ENCODE measurements around the gene SGMS1.

SGMS1 gene

GRCh38 chr10:50601974-50602373 is 21.8 kb downstream of the SGMS1 start:
- no peak overlapping the region for H3K4ac ChIP-seq (ENCODE audit: low read length)
- H3K9ac ChIP-seq (ENCODE audit: low read depth, low read length, poor library complexity), result no peak overlapping the region
- H2BK5ac ChIP-seq (ENCODE audit: low read length), result no peak overlapping the region
- no peaks in the 10 kb centered on the region for H3K4me1 ChIP-seq (ENCODE audit: control insufficient read depth in 2 of 2, insufficient read depth in 1 of 2, low read depth in 1 of 2, low read length in 2 of 2)
- H2BK120ac ChIP-seq (ENCODE audit: low read depth, low read length), result no peak overlapping the region
- H3K18ac ChIP-seq (ENCODE audit: low read length), result no peak overlapping the region
- no peak overlapping the region for H2AK5ac ChIP-seq (ENCODE audit: low read depth, low read length)
- no peak overlapping the region for H3K4me2 ChIP-seq (ENCODE audit: insufficient read depth, low read length, poor library complexity, severe bottlenecking)
- H4K8ac ChIP-seq (ENCODE audit: low read depth, low read length), result no peak overlapping the region
- no peak overlapping the region for H3K23ac ChIP-seq (ENCODE audit: low read depth, low read length, poor library complexity)
- no peak for DNase-seq (ENCODE audit: low spot score)
- H3K36me3 ChIP-seq (replicated peaks in 1 of 2; ENCODE audit: control insufficient read depth in 2 of 2, insufficient read depth in 2 of 2, low read length in 2 of 2), result no peaks in the 10 kb centered on the region
- H2BK15ac ChIP-seq (ENCODE audit: low read length), result no peak overlapping the region
- H2AFZ ChIP-seq (ENCODE audit: low read length), result no peak overlapping the region
- no peak overlapping the region for H3K4me3 ChIP-seq (ENCODE audit: low read length in 2 of 2)
- no peak overlapping the region for H4K91ac ChIP-seq (ENCODE audit: low read depth, low read length, poor library complexity)
- H2BK12ac ChIP-seq (ENCODE audit: low read length), result no peak overlapping the region
- no peak overlapping the region for H3K27ac ChIP-seq (replicated peaks; ENCODE audit: low read length)
- no peak overlapping the region for H3K14ac ChIP-seq (ENCODE audit: low read length)
- no peaks in the 10 kb centered on the region for H3K9me3 ChIP-seq (replicated peaks in 1 of 2; ENCODE audit: control insufficient read depth in 2 of 2, insufficient read depth in 1 of 2, low read depth in 1 of 2, low read length in 2 of 2)
- H3K79me1 ChIP-seq (ENCODE audit: low read depth, low read length), result no peaks in the 10 kb centered on the region
- no CpG with 5 or more reads among the region's 1 CpG for WGBS, 2 donors (ENCODE audit: extremely low coverage in 2 of 2, insufficient read length in 2 of 2, insufficient replicate concordance in 1 of 2)
- no peaks in the 10 kb centered on the region for H3K27me3 ChIP-seq (ENCODE audit: control insufficient read depth in 3 of 3, insufficient read depth in 3 of 3, low read depth in 1 of 3, low read length in 3 of 3)

GRCh38 chr10:50600831-50601477 is 22.8 kb downstream of the SGMS1 start:
- H3K23ac ChIP-seq (ENCODE audit: low read depth, low read length, poor library complexity), result no peak overlapping the region

GRCh38 chr10:50600286-50600685 is 23.5 kb downstream of the SGMS1 start:
- Histone ChIP-seq H2BK15ac (ENCODE audit: low read length) (no peak overlapping the region), H3K27ac (replicated peaks; ENCODE audit: low read length) (no peak overlapping the region), H3K36me3 (replicated peaks in 1 of 2; ENCODE audit: control insufficient read depth in 2 of 2, insufficient read depth in 2 of 2, low read length in 2 of 2) (no peaks in the 10 kb centered on the region), H3K79me1 (ENCODE audit: low read depth, low read length) (no peaks in the 10 kb centered on the region), H3K18ac (ENCODE audit: low read length) (no peak overlapping the region), H3K27me3 (ENCODE audit: control insufficient read depth in 3 of 3, insufficient read depth in 3 of 3, low read depth in 1 of 3, low read length in 3 of 3) (no peaks in the 10 kb centered on the region), H3K14ac (ENCODE audit: low read length) (no peak overlapping the region), H2AK5ac (ENCODE audit: low read depth, low read length) (no peak overlapping the region), H3K4ac (ENCODE audit: low read length) (no peak overlapping the region), H2BK120ac (ENCODE audit: low read depth, low read length) (no peak overlapping the region), H3K4me3 (ENCODE audit: low read length in 2 of 2) (no peak overlapping the region), H3K4me2 (ENCODE audit: insufficient read depth, low read length, poor library complexity, severe bottlenecking) (no peak overlapping the region), H3K9ac (ENCODE audit: low read depth, low read length, poor library complexity) (no peak overlapping the region), H2BK12ac (ENCODE audit: low read length) (no peak overlapping the region), H2BK5ac (ENCODE audit: low read length) (no peak overlapping the region), H4K8ac (ENCODE audit: low read depth, low read length) (no peak overlapping the region), H3K23ac (ENCODE audit: low read depth, low read length, poor library complexity) (no peak overlapping the region), H2AFZ (ENCODE audit: low read length) (no peak overlapping the region), H4K91ac (ENCODE audit: low read depth, low read length, poor library complexity) (no peak overlapping the region), H3K9me3 (replicated peaks in 1 of 2; ENCODE audit: control insufficient read depth in 2 of 2, insufficient read depth in 1 of 2, low read depth in 1 of 2, low read length in 2 of 2) (no peaks in the 10 kb centered on the region), H3K4me1 (ENCODE audit: control insufficient read depth in 2 of 2, insufficient read depth in 1 of 2, low read depth in 1 of 2, low read length in 2 of 2) (no peaks in the 10 kb centered on the region)
- WGBS, 2 donors (ENCODE audit: extremely low coverage in 2 of 2, insufficient read length in 2 of 2, insufficient replicate concordance in 1 of 2), result no CpG with 5 or more reads among the region's 1 CpG
- no peak for DNase-seq (ENCODE audit: low spot score)

More at GRCh38 chr10:50600831-50601477, 22.8 kb downstream of the SGMS1 start:
- no peak overlapping the region for H2AFZ ChIP-seq (ENCODE audit: low read length)
- no peak overlapping the region for H3K9ac ChIP-seq (ENCODE audit: low read depth, low read length, poor library complexity)
- no peak overlapping the region for H2BK15ac ChIP-seq (ENCODE audit: low read length)
- H3K36me3 ChIP-seq (replicated peaks in 1 of 2; ENCODE audit: control insufficient read depth in 2 of 2, insufficient read depth in 2 of 2, low read length in 2 of 2), result no peaks in the 10 kb centered on the region
- H2BK12ac ChIP-seq (ENCODE audit: low read length), result no peak overlapping the region
- H3K4me3 ChIP-seq (ENCODE audit: low read length in 2 of 2), result no peak overlapping the region
- no peak overlapping the region for H2AK5ac ChIP-seq (ENCODE audit: low read depth, low read length)
- whole genome bisulfite sequencing, 2 donors (ENCODE audit: extremely low coverage in 2 of 2, insufficient read length in 2 of 2, insufficient replicate concordance in 1 of 2), result no CpG with 5 or more reads among the region's 2 CpGs
- H4K91ac ChIP-seq (ENCODE audit: low read depth, low read length, poor library complexity), result no peak overlapping the region
- H3K27ac ChIP-seq (replicated peaks; ENCODE audit: low read length), result no peak overlapping the region
- no peak overlapping the region for H4K8ac ChIP-seq (ENCODE audit: low read depth, low read length)
- no peaks in the 10 kb centered on the region for H3K27me3 ChIP-seq (ENCODE audit: control insufficient read depth in 3 of 3, insufficient read depth in 3 of 3, low read depth in 1 of 3, low read length in 3 of 3)
- no peak overlapping the region for H3K4me2 ChIP-seq (ENCODE audit: insufficient read depth, low read length, poor library complexity, severe bottlenecking)
- no peak overlapping the region for H2BK5ac ChIP-seq (ENCODE audit: low read length)
- no peaks in the 10 kb centered on the region for H3K79me1 ChIP-seq (ENCODE audit: low read depth, low read length)
- DNase-seq (ENCODE audit: low spot score), result no peak
- H3K18ac ChIP-seq (ENCODE audit: low read length), result no peak overlapping the region
- no peak overlapping the region for H3K4ac ChIP-seq (ENCODE audit: low read length)
- no peaks in the 10 kb centered on the region for H3K9me3 ChIP-seq (replicated peaks in 1 of 2; ENCODE audit: control insufficient read depth in 2 of 2, insufficient read depth in 1 of 2, low read depth in 1 of 2, low read length in 2 of 2)
- no peak overlapping the region for H2BK120ac ChIP-seq (ENCODE audit: low read depth, low read length)
- H3K14ac ChIP-seq (ENCODE audit: low read length), result no peak overlapping the region
- H3K4me1 ChIP-seq (ENCODE audit: control insufficient read depth in 2 of 2, insufficient read depth in 1 of 2, low read depth in 1 of 2, low read length in 2 of 2), result no peaks in the 10 kb centered on the region

- DNase-seq (ENCODE audit: low spot score), result no peak
- Histone ChIP-seq H3K4me2 (ENCODE audit: insufficient read depth, low read length, poor library complexity, severe bottlenecking) (no peak overlapping the region), H3K14ac (ENCODE audit: low read length) (no peak overlapping the region), H2AFZ (ENCODE audit: low read length) (no peak overlapping the region), H2AK5ac (ENCODE audit: low read depth, low read length) (no peak overlapping the region), H3K9me3 (replicated peaks in 1 of 2; ENCODE audit: control insufficient read depth in 2 of 2, insufficient read depth in 1 of 2, low read depth in 1 of 2, low read length in 2 of 2) (no peaks in the 10 kb centered on the region), H4K91ac (ENCODE audit: low read depth, low read length, poor library complexity) (no peak overlapping the region), H3K36me3 (replicated peaks in 1 of 2; ENCODE audit: control insufficient read depth in 2 of 2, insufficient read depth in 2 of 2, low read length in 2 of 2) (no peaks in the 10 kb centered on the region), H2BK5ac (ENCODE audit: low read length) (no peak overlapping the region), H2BK120ac (ENCODE audit: low read depth, low read length) (no peak overlapping the region), H3K4me1 (ENCODE audit: control insufficient read depth in 2 of 2, insufficient read depth in 1 of 2, low read depth in 1 of 2, low read length in 2 of 2) (no peaks in the 10 kb centered on the region), H2BK15ac (ENCODE audit: low read length) (no peak overlapping the region), H3K23ac (ENCODE audit: low read depth, low read length, poor library complexity) (no peak overlapping the region), H3K27ac (replicated peaks; ENCODE audit: low read length) (no peak overlapping the region), H4K8ac (ENCODE audit: low read depth, low read length) (no peak overlapping the region), H3K4ac (ENCODE audit: low read length) (no peak overlapping the region), H3K27me3 (ENCODE audit: control insufficient read depth in 3 of 3, insufficient read depth in 3 of 3, low read depth in 1 of 3, low read length in 3 of 3) (no peaks in the 10 kb centered on the region), H3K4me3 (ENCODE audit: low read length in 2 of 2) (no peak overlapping the region), H3K18ac (ENCODE audit: low read length) (no peak overlapping the region), H3K79me1 (ENCODE audit: low read depth, low read length) (no peaks in the 10 kb centered on the region), H3K9ac (ENCODE audit: low read depth, low read length, poor library complexity) (no peak overlapping the region), H2BK12ac (ENCODE audit: low read length) (no peak overlapping the region)
- WGBS, 2 donors (ENCODE audit: extremely low coverage in 2 of 2, insufficient read length in 2 of 2, insufficient replicate concordance in 1 of 2), result no CpG with 5 or more reads among the region's 3 CpGs
These were observed 26.9 kb downstream of the SGMS1 start for GRCh38 chr10:50596897-50597296.
